K562 (cell line): ENCODE results near the gene FASTK.

Experiments used
- ETV6 ChIP-seq, 3 experiments: fragments of 150-350 bp in 1 of 3; sonication (generic) in 1 of 3; formaldehyde crosslinking in 1 of 3; IDR thresholded peaks; 2 replicates each; pipeline versions ENCODE4 v1.6.1 to v1.8.0; 2014 to 2022; ENCODE audit warnings: borderline replicate concordance in 2 of 3, low read depth in 2 of 3, antibody characterized with exemption in 1 of 3, low read length in 1 of 3, mild to moderate bottlenecking in 1 of 3, missing genetic modification reagents in 1 of 3
- HNRNPH1 ChIP-seq: fragments of 200-400 bp; formaldehyde crosslinking; optimal IDR thresholded peaks from 2 replicates; pipeline ENCODE3; 2017; ENCODE audit warnings: low read depth, mild to moderate bottlenecking, low read length, moderate library complexity
- MEF2D ChIP-seq: conservative IDR thresholded peaks from 2 replicates; pipeline ENCODE4 v1.6.1; 2016; ENCODE audit warnings: low read depth, missing genetic modification characterization, missing compliant biosample characterization
- PTBP1 ChIP-seq: fragments of 200-400 bp; formaldehyde crosslinking; IDR thresholded peaks from 2 replicates; pipeline ENCODE4 v1.6.1; 2017; ENCODE audit warnings: low read depth, low read length
- TF ChIP-seq, protein P1 (sequence below): sonication (generic); formaldehyde crosslinking; IDR thresholded peaks from 2 replicates; pipeline ENCODE4 v1.8.1; 2023; ENCODE audit warnings: mild to moderate bottlenecking, missing genetic modification reagents

DNA sequence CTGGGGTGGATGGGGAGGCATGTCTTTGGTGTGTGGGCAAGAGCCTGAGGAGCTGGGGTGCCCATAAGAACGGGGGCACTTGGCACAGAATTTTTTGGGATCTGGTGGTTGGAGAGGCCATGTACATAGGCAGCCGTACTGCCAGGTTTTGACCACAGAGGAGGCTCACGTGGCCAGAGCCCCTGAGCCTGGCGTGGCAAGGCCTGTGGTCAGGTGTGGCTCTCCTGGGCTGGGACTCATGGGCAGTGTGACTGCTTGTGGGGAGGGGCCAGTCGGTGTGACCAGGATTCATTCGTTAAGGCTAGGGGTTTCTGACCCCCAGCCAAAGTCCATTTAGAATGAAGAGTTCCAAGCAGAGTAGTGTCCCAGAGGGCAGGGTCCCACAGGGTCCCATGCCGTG lies 43.9 kb upstream of the FASTK start:
- TF ChIP-seq, protein P1, sequence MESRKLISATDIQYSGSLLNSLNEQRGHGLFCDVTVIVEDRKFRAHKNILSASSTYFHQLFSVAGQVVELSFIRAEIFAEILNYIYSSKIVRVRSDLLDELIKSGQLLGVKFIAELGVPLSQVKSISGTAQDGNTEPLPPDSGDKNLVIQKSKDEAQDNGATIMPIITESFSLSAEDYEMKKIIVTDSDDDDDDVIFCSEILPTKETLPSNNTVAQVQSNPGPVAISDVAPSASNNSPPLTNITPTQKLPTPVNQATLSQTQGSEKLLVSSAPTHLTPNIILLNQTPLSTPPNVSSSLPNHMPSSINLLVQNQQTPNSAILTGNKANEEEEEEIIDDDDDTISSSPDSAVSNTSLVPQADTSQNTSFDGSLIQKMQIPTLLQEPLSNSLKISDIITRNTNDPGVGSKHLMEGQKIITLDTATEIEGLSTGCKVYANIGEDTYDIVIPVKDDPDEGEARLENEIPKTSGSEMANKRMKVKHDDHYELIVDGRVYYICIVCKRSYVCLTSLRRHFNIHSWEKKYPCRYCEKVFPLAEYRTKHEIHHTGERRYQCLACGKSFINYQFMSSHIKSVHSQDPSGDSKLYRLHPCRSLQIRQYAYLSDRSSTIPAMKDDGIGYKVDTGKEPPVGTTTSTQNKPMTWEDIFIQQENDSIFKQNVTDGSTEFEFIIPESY (CRISPR knock-in tag), result no peak
- TF ChIP-seq MEF2D (tag), result no peak
- no peak for TF ChIP-seq ETV6 (IDR thresholded peaks at IDR 0.05; ENCODE audit: borderline replicate concordance in 1 of 2, low read depth in 2 of 2, low read length in 1 of 2)
- no peak for TF ChIP-seq ETV6 (CRISPR knock-in tag; IDR thresholded peaks at IDR 0.05; ENCODE audit: borderline replicate concordance)
- no peak for TF ChIP-seq HNRNPH1
- no peak for TF ChIP-seq PTBP1
